Measurements from ENCODE around the gene PELI2.

The PELI2 gene

DNA sequence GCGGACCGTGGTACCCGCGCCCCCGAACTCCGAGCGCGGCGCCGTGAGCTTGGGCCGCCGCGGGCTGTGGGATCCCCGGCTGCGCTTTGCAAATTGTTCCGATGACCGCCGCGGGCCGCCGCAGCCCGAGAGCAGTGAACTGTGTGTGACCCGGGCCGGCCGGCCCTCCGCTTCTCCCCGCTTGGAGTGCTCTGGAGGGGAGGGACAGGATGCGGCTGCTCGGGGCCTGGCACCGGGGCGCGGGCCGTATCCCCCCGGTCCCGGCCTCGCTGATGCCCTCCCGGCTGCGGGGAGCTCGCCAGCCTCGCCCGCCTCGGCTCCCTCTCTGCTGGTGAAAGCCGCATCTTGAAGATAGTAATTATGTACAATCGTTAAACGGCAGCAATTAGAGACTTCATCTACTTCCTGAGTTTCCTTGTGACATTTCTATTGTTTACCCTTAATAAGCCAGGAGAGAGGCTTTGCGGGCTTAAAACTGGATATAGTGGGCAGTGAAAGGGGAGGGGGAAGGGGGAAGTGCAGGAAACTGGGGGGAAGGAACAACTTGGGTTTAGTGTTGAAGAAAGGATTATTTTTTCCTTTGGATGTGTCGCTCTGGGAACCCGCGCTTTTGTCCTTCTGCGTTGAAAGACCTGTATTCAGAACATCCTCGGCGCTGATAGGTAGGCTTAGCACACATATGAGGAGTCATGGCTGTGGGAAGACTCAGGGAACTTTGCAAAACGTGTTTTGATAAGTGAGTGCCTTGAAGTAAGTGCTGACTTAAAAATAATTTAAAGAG lies 1.2 kb downstream of the PELI2 start:
- peak in 1 of 2 donors; percentile 20 for DNase-seq (ENCODE audit: low read depth in 2 of 2)

GRCh38 chr14:56120091-56120691 lies 2.0 kb downstream of the PELI2 start:
- DNase-seq (ENCODE audit: low read depth in 2 of 2): no peak

- no peak for DNase-seq (ENCODE audit: low read depth in 2 of 2)
Measured at GRCh38 chr14:56121816-56122215, 3.6 kb downstream of the PELI2 start.

- DNase-seq (ENCODE audit: low read depth in 2 of 2): no peak
Measured at GRCh38 chr14:56122301-56122700, 4.1 kb downstream of the PELI2 start.

GRCh38 chr14:56124327-56124726 lies 6.1 kb downstream of the PELI2 start:
- no peak for DNase-seq (ENCODE audit: low read depth in 2 of 2)

- DNase-seq (ENCODE audit: low read depth in 2 of 2): no peak
Measured at GRCh38 chr14:56125772-56126636, 7.8 kb downstream of the PELI2 start.

- DNase-seq (ENCODE audit: low read depth in 2 of 2): no peak
Measured at GRCh38 chr14:56126637-56126913, 8.4 kb downstream of the PELI2 start.

- no peak for DNase-seq (ENCODE audit: low read depth in 2 of 2)
Measured at GRCh38 chr14:56127156-56127555, 8.9 kb downstream of the PELI2 start.

DNA sequence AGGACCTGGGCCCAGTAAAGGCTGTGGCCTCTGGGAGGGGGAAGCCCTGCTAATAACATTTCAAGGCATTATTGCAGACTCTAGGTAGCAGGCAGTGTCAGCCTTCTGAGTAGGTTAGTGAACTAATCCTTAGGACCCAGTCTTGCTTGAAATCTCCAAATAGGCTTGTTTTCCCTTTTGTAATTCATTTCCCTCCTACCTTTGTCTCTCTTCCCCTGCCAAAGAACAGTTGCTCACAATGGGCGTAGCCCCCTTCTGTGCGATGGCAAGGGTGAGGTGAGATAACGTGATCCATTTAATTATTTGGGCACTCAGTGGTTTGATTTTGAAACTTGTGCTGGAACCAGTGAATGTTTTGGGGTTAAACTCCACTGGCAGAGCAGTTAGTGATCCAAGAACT lies 10.9 kb downstream of the PELI2 start:
- no peak for DNase-seq (ENCODE audit: low read depth in 2 of 2)

- no peak for DNase-seq (ENCODE audit: low read depth in 2 of 2)
Measured at GRCh38 chr14:56129933-56130332, 11.7 kb downstream of the PELI2 start.

DNA sequence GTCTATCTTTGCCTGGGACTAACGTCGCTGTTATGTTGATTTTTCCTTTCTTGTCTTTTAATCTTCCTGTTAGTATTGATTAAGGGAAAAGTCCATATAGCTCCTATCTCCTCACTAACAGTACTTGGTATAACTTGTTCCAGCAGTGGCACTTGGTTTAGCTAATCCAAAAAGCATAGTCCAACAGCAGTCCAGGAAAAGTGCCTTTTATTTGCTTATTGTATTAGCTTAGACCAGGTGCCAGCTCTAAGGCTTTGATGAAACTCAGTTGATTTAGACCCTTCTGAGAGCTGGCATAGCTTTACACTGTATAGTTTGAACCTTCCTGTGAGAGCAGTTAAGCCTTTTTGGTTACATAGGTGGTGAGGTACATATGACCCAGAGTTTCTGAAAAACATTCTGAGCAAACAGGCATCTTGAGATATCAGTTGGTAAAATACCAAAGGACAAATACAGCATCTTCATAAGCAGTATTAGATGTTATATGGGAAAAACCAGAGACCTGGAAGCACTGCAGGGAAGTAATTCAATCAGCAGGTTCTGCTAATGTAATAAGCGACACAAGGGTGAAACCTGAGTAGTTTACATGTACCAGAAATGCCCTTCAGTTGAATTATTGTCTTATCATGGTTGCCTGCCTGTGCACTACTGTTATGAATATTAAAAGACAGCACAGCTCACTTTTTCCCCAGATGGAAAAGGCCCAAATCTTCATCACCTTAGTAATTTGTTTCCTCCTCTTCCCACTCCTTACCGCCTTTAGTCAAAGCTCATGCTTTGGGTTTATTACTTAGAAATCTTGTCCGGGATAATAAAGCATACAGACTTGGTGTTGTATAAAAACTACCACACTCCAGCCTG lies 13.0 kb downstream of the PELI2 start:
- no peak for DNase-seq (ENCODE audit: low read depth in 2 of 2)

GRCh38 chr14:56131865-56132833 lies 13.9 kb downstream of the PELI2 start:
- no peak for DNase-seq (ENCODE audit: low read depth in 2 of 2)

GRCh38 chr14:56133547-56133946 lies 15.3 kb downstream of the PELI2 start:
- no peak for DNase-seq (ENCODE audit: low read depth in 2 of 2)

DNA sequence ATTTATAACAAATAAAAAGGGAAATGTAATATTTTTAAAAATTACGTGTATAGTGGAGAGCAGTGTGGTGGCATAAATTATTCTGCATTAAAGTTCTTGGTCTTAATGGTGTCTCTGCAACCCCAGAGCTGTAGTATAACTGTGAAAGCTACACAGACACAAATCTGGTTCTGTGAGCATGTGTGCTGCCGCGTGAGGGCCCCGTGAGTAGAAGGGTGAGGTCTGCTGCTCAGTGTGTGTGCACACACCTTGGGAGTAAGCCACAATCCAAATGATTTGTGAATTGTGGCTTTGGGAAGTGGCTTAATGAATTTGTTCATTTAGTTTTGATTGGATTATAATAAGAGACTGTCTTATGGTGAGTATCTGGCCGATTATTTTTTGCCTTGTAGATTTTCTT lies 16.8 kb downstream of the PELI2 start:
- no peak for DNase-seq (ENCODE audit: low read depth in 2 of 2)

GRCh38 chr14:56135668-56136067 lies 17.5 kb downstream of the PELI2 start:
- no peak for DNase-seq (ENCODE audit: low read depth in 2 of 2)

DNA sequence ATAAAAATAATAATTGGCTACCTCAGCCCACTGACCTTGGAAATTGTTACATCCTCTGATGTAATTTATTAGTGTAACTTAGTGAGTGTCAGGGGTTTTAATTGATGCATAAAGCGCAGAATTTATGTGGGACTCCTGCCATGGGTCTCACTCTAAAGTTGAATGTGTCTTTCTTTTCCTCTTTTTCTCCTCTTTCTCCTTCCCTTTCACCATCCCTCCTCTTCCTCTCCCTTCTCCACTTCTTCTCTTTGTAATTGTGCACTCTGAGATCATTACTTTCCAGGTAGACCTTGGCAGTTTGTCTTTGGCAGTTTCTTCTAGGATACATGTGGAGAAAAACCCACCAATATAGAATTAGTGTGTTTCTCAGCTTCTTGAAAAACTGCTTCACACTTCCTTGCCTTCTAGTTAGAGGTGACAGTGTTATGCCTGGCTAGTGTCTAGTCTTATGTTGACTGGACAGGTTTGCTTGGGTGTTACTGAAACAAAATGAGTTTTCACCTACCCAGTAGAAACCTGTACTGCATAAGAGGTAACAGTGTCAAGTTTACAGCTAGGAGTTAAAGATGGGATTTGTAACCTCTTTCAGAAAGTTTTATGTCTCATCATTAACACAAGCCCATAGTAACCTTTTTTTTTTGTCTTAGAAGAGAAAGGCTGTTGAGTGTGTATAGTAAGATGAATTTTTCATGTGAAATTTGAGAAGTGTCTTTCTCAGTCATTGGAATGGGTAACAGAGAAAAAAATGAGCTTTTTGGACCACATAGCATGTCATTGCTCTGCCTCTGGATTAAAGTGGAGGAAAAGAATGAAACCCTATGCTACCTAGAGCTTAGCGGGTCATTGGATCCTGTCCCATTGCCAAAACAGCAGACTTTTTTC lies 18.6 kb downstream of the PELI2 start:
- no peak for DNase-seq (ENCODE audit: low read depth in 2 of 2)

DNA sequence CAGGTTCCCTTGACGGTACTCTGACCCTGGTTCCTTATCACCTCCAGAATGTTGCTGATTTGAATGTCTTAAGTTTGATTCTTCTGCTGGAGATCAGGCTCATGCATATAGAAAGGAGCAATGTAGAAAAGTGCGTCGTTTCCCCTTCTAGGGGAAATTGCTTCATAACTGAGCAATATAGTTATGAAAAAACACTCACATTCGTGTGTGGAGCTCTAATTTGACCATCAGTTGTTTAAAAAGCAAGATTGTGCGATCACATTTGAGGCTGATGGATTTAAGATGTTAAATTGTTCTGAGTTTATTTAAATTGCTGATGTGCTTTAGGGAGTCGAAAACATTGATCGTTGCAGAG lies 19.2 kb downstream of the PELI2 start:
- no peak for DNase-seq (ENCODE audit: low read depth in 2 of 2)

DNA sequence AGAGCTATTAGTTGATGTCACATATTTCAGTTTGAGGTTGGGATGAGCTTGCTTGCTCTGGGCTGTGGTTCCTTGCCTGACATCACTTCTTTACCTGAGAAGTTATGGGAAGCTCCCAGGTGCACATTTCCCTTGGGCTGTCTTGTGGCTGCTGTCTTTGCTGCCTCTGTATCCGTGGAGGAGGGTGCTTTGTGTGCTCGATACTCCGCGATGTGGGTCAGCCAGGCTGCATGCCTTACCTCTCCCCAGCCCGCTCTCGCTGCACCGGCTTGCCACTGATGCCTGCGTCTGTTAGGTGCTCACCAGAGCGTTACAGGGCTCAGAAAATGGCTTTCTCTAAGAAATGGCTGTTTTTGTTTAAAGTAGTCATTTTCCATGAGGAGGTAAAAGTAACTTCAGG lies 19.6 kb downstream of the PELI2 start:
- no peak for DNase-seq (ENCODE audit: low read depth in 2 of 2)

DNA sequence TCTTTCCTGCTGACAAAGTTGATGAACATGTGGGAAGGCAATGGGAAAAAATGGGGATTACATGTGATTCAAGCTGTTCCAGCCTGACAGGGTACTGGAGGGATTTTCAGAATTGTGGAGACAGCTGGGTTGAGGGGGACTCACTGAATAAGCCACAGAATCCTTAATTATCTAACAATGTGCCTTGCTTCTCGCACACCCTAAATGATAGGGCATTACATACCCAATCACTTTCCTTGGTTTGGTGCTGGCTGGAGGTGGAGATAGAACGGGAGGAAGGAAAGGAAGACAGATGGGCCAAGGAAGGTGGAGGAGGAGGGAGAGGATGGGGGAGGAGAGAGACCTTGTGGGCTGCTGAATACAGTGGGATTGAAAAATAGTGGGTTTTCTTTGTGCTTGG lies 20.7 kb downstream of the PELI2 start:
- no peak for DNase-seq (ENCODE audit: low read depth in 2 of 2)

GRCh38 chr14:56142314-56142713 lies 24.1 kb downstream of the PELI2 start:
- no peak for DNase-seq (ENCODE audit: low read depth in 2 of 2)
